Measurements from ENCODE around the gene FLYWCH1. TPM values are rescaled to one million over a fixed set of nuclear protein-coding genes. Genes with fewer than 3 reads are reported as not detected.
A peak's percentile ranks its signal among the peaks of the same experiment; 100 is the strongest.

Gene FLYWCH1
- total RNA-seq, 1 donor from 2014 or later, result 57.5 TPM

- no peak for DNase-seq (ENCODE audit: low spot score)
Measured at GRCh38 chr16:2898831-2899563, 12.7 kb upstream of the FLYWCH1 start.

- DNase-seq (ENCODE audit: low spot score), result no peak
Measured at GRCh38 chr16:2899564-2900072, 12.1 kb upstream of the FLYWCH1 start.

GRCh38 chr16:2900526-2901075 is 11.1 kb upstream of the FLYWCH1 start:
- DNase-seq (ENCODE audit: low spot score), result no peak

GRCh38 chr16:2902337-2903130 is 9.2 kb upstream of the FLYWCH1 start:
- no peak for DNase-seq (ENCODE audit: low spot score)

- peak; percentile 89 for DNase-seq (ENCODE audit: low spot score)
Measured at GRCh38 chr16:2904100-2904921, 7.4 kb upstream of the FLYWCH1 start.

GRCh38 chr16:2904922-2905240 is 6.8 kb upstream of the FLYWCH1 start:
- DNase-seq (ENCODE audit: low spot score), result no peak

GRCh38 chr16:2905241-2905987 is 6.3 kb upstream of the FLYWCH1 start:
- peak; percentile 99 for DNase-seq (ENCODE audit: low spot score)

GRCh38 chr16:2905988-2906387 is 5.7 kb upstream of the FLYWCH1 start:
- DNase-seq (ENCODE audit: low spot score), result no peak

GRCh38 chr16:2907084-2907753 is 4.5 kb upstream of the FLYWCH1 start:
- DNase-seq (ENCODE audit: low spot score), result peak; percentile 57

- DNase-seq (ENCODE audit: low spot score), result no peak
Measured at GRCh38 chr16:2910441-2910969, 1.2 kb upstream of the FLYWCH1 start.

GRCh38 chr16:2912330-2913199 is 834 bp downstream of the FLYWCH1 start:
- peak; percentile 39 for DNase-seq (ENCODE audit: low spot score)

GRCh38 chr16:2913603-2914002 is 1.9 kb downstream of the FLYWCH1 start:
- DNase-seq (ENCODE audit: low spot score), result no peak

GRCh38 chr16:2914233-2914632 is 2.5 kb downstream of the FLYWCH1 start:
- no peak for DNase-seq (ENCODE audit: low spot score)

- DNase-seq (ENCODE audit: low spot score), result no peak
Measured at GRCh38 chr16:2915196-2915929, 3.6 kb downstream of the FLYWCH1 start.

GRCh38 chr16:2919511-2920255 is 8.0 kb downstream of the FLYWCH1 start:
- DNase-seq (ENCODE audit: low spot score), result peak; percentile 68

- DNase-seq (ENCODE audit: low spot score), result no peak
Measured at GRCh38 chr16:2923481-2923880, 11.8 kb downstream of the FLYWCH1 start.

GRCh38 chr16:2924901-2925755 is 13.4 kb downstream of the FLYWCH1 start:
- no peak for DNase-seq (ENCODE audit: low spot score)

All from mucosa of gallbladder (tissue), 1 donor.